IMR-90 (cell line): ENCODE data around the gene FAF1. TPM values are rescaled to one million over a fixed set of nuclear protein-coding genes. Genes with fewer than 3 reads are reported as not detected.
A peak's percentile ranks its signal among the peaks of the same experiment; 100 is the strongest.

Source experiments
- ATAC-seq: fragments of 200-7000 bp; cut with Tn5 transposase; 2 replicates; pipeline ENCODE4 v1.9.1; 2020; ENCODE audit warnings: low read depth, mild to moderate bottlenecking, moderate library complexity
- BruUV-seq: library from RNA; stranded (reverse); fragments of 400-500 nt; replicated peaks from 2 replicates; lab custom pipeline; 2021; lab: Mats Ljungman, UMichigan
- CTCF ChIA-PET: fragments of 300-600 bp; formaldehyde crosslinking; extraction: SDS; loops from one replicate; lab custom pipeline; 2021; ENCODE audit warnings: antibody characterized with exemption; lab: Yijun Ruan, JAX
- POLR2A ChIA-PET: fragments of 300-600 bp; sonication (Branson Sonifier 250); formaldehyde crosslinking; loops from one replicate; lab custom pipeline; 2022; ENCODE audit warnings: antibody characterized with exemption; ENCODE audit not compliant: unreplicated experiment; lab: Charles Lee
- DNase-seq: peaks from one replicate; pipeline ENCODE4 v3.0.0; 2013
- H2AFZ ChIP-seq: replicated peaks from 2 replicates; pipeline ENCODE3; 2013; ENCODE audit warnings: low read length, mild to moderate bottlenecking; ENCODE audit not compliant: poor library complexity
- H2AK5ac ChIP-seq: 2 replicates; pipeline ENCODE4 v1.6.1; 2013; ENCODE audit warnings: low read depth, low read length, inconsistent platforms
- H2AK9ac ChIP-seq: replicated peaks from 2 replicates; pipeline ENCODE3; 2013; ENCODE audit warnings: mild to moderate bottlenecking, low read depth, low read length, moderate library complexity; ENCODE audit not compliant: poor library complexity
- H2BK120ac ChIP-seq: 2 replicates; pipeline ENCODE4 v1.6.1; 2013; ENCODE audit warnings: low read depth, low read length, inconsistent platforms
- H2BK15ac ChIP-seq: 3 replicates; pipeline ENCODE4 v1.6.1; 2013; ENCODE audit warnings: low read depth, low read length, inconsistent platforms
- H2BK20ac ChIP-seq: 2 replicates; pipeline ENCODE4 v1.6.1; 2013; ENCODE audit warnings: low read depth, mild to moderate bottlenecking, inconsistent platforms, low read length, moderate library complexity
- H2BK5ac ChIP-seq: 2 replicates; pipeline ENCODE4 v1.6.1; 2013; ENCODE audit warnings: mild to moderate bottlenecking, low read depth, low read length, inconsistent platforms; ENCODE audit not compliant: poor library complexity, severe bottlenecking
- H3K14ac ChIP-seq: replicated peaks from 2 replicates; pipeline ENCODE4 v1.6.1; 2013; ENCODE audit warnings: low read depth, low read length, inconsistent platforms
- H3K18ac ChIP-seq: 2 replicates; pipeline ENCODE4 v1.6.1; 2013; ENCODE audit warnings: low read depth, low read length, control low read depth
- H3K23ac ChIP-seq: 2 replicates; pipeline ENCODE4 v1.6.1; 2013; ENCODE audit warnings: low read depth, low read length, inconsistent platforms
- H3K27ac ChIP-seq: 2 replicates; pipeline ENCODE4 v1.5.1; 2013; ENCODE audit warnings: mild to moderate bottlenecking, control low read depth, low read length; ENCODE audit not compliant: insufficient read depth
- H3K27me3 ChIP-seq: 2 replicates; pipeline ENCODE4 v1.6.1; 2013; ENCODE audit warnings: low read length; ENCODE audit not compliant: control insufficient read depth, insufficient read depth
- H3K36me3 ChIP-seq: 2 replicates; pipeline ENCODE4 v1.6.1; 2013; ENCODE audit warnings: low read length, mixed read lengths; ENCODE audit not compliant: control insufficient read depth, insufficient read depth
- H3K4ac ChIP-seq: 2 replicates; pipeline ENCODE4 v1.6.1; 2013; ENCODE audit warnings: low read depth, low read length, inconsistent platforms
- H3K4me1 ChIP-seq: 2 replicates; pipeline ENCODE4 v1.6.1; 2013; ENCODE audit warnings: low read length, mixed read lengths; ENCODE audit not compliant: control insufficient read depth, insufficient read depth
- H3K4me2 ChIP-seq: 2 replicates; pipeline ENCODE4 v1.6.1; 2013; ENCODE audit warnings: low read depth, mild to moderate bottlenecking, control low read depth, low read length, moderate library complexity
- H3K4me3 ChIP-seq: 2 replicates; pipeline ENCODE4 v1.5.1; 2013; ENCODE audit warnings: low read depth, mild to moderate bottlenecking, control low read depth, low read length, moderate library complexity; ENCODE audit not compliant: insufficient read depth
- H3K56ac ChIP-seq: 2 replicates; pipeline ENCODE4 v1.6.1; 2013; ENCODE audit warnings: low read length, inconsistent platforms; ENCODE audit not compliant: insufficient read depth; ENCODE audit errors: extremely low read depth
- H3K79me1 ChIP-seq, 2 experiments: 2 replicates each; pipeline ENCODE4 v1.6.1; 2013; ENCODE audit warnings: low read length in 2 of 2, inconsistent platforms in 1 of 2, low read depth in 1 of 2
- H3K9ac ChIP-seq: 2 replicates; pipeline ENCODE4 v1.6.1; 2013; ENCODE audit warnings: low read depth, low read length, control low read depth
- H3K9me1 ChIP-seq: 2 replicates; pipeline ENCODE4 v1.6.1; 2013; ENCODE audit warnings: low read length, inconsistent platforms; ENCODE audit not compliant: insufficient read depth
- H3K9me3 ChIP-seq: 2 replicates; pipeline ENCODE4 v1.6.1; 2013; ENCODE audit warnings: low read length; ENCODE audit not compliant: control insufficient read depth, insufficient read depth
- H4K20me1 ChIP-seq: 2 replicates; pipeline ENCODE4 v1.6.1; 2013; ENCODE audit warnings: low read length, inconsistent platforms; ENCODE audit not compliant: insufficient read depth
- H4K5ac ChIP-seq: 2 replicates; pipeline ENCODE4 v1.6.1; 2013; ENCODE audit warnings: mild to moderate bottlenecking, low read depth, low read length, control low read depth
- H4K8ac ChIP-seq, 2 experiments: 2 replicates each; pipeline ENCODE4 v1.6.1; 2013; ENCODE audit warnings: low read depth in 2 of 2, low read length in 2 of 2, control low read depth in 1 of 2, inconsistent platforms in 1 of 2
- H4K91ac ChIP-seq: 2 replicates; pipeline ENCODE4 v1.6.1; 2013; ENCODE audit warnings: low read depth, low read length, inconsistent platforms; ENCODE audit not compliant: insufficient read depth
- CEBPB ChIP-seq: IDR thresholded peaks from 2 replicates; pipeline ENCODE4 v1.6.1; 2012; ENCODE audit warnings: low read depth, low read length, improper control_type of control experiment
- CHD1 ChIP-seq: IDR thresholded peaks from 2 replicates; pipeline ENCODE4 v1.6.1; 2012; ENCODE audit warnings: low read depth, low read length, improper control_type of control experiment
- FOS ChIP-seq: fragments of 150-350 bp; IDR thresholded peaks from 2 replicates; pipeline ENCODE4 v1.6.1; 2016; ENCODE audit warnings: low read depth, low read length
- MAFK ChIP-seq: IDR thresholded peaks from 2 replicates; pipeline ENCODE4 v1.6.1; 2012; ENCODE audit warnings: low read depth, low read length, improper control_type of control experiment
- MAZ ChIP-seq: IDR thresholded peaks from 2 replicates; pipeline ENCODE4 v1.6.1; 2012; ENCODE audit warnings: low read depth, mild to moderate bottlenecking, low read length, improper control_type of control experiment, moderate library complexity, borderline replicate concordance
- MXI1 ChIP-seq: IDR thresholded peaks from 2 replicates; pipeline ENCODE4 v1.6.1; 2012; ENCODE audit warnings: low read depth, mild to moderate bottlenecking, low read length, moderate library complexity, borderline replicate concordance
- NFE2L2 ChIP-seq: fragments of 150-350 bp; IDR thresholded peaks from 2 replicates; pipeline ENCODE4 v1.6.1; 2016; ENCODE audit warnings: low read depth, mild to moderate bottlenecking, low read length
- POLR2A ChIP-seq: IDR thresholded peaks from 2 replicates; pipeline ENCODE4 v1.6.1; 2012; ENCODE audit warnings: mild to moderate bottlenecking, low read depth, low read length
- RCOR1 ChIP-seq: IDR thresholded peaks from 2 replicates; pipeline ENCODE4 v1.6.1; 2012; ENCODE audit warnings: mild to moderate bottlenecking, low read length, improper control_type of control experiment; ENCODE audit not compliant: insufficient replicate concordance
- SMC3 ChIP-seq: fragments of 150-350 bp; IDR thresholded peaks from 2 replicates; pipeline ENCODE4 v1.6.1; 2016; ENCODE audit warnings: low read depth, mild to moderate bottlenecking, antibody characterized with exemption, low read length, moderate library complexity
- WGBS, 2 experiments: methylation state at CpG; one replicate each; pipeline versions ENCODE4 v1.1.5 to v1.1.7; 2013; ENCODE audit warnings: missing lambda C conversion rate in 2 of 2; ENCODE audit not compliant: insufficient read length in 1 of 2; ENCODE audit errors: extremely low coverage in 2 of 2; 5-methylcytosine and 5-hydroxymethylcytosine counted together
- dilution Hi-C: fragments of 300-500 bp; cut with HindIII; formaldehyde crosslinking; loops from one replicate; pipeline ENCODE4 v1.14.3; 2018; ENCODE audit warnings: low sequenced_read_pairs; ENCODE audit not compliant: unreplicated experiment
- in situ Hi-C: fragments of 300-500 bp; cut with MboI; formaldehyde crosslinking; loops from 3 replicates; pipeline ENCODE4 v1.14.3; 2019; ENCODE audit warnings: low sequenced_read_pairs, inconsistent platforms, mixed read lengths
- intact Hi-C: fragments of 100-400 bp; cut with micrococcal nuclease; formaldehyde crosslinking; loops from 2 replicates; pipeline ENCODE4 v1.10.0; 2022
- polyA plus RNA-seq, 3 experiments: library from polyadenylated mRNA; depleted of rRNA; stranded (reverse); fragments of >200 nt; gene quantifications; 2 replicates each; pipeline ENCODE4 v1.2.3, GENCODE V29; 2012; ENCODE audit warnings: low replicate concordance in 1 of 3
- total RNA-seq: library from RNA; depleted of rRNA; stranded (reverse); fragments of >200 nt; gene quantifications from 2 replicates; pipeline ENCODE4 v1.2.3, GENCODE V29; 2012
- TF ChIP-seq, protein P1 (sequence below): conservative IDR thresholded peaks from 2 replicates; pipeline ENCODE4 v1.5.1; 2012; ENCODE audit warnings: mild to moderate bottlenecking, low read depth, low read length, improper control_type of control experiment
- TF ChIP-seq, protein P2 (sequence below): fragments of 150-350 bp; IDR thresholded peaks from 2 replicates; pipeline ENCODE4 v1.6.1; 2016; ENCODE audit warnings: low read depth, mild to moderate bottlenecking, low read length, moderate library complexity, borderline replicate concordance

The FAF1 gene
- total and polyA plus RNA-seq, 2 of the 4 experiments (the other 2 are of a cell fraction): 18.8 to 72.9 TPM

DNA sequence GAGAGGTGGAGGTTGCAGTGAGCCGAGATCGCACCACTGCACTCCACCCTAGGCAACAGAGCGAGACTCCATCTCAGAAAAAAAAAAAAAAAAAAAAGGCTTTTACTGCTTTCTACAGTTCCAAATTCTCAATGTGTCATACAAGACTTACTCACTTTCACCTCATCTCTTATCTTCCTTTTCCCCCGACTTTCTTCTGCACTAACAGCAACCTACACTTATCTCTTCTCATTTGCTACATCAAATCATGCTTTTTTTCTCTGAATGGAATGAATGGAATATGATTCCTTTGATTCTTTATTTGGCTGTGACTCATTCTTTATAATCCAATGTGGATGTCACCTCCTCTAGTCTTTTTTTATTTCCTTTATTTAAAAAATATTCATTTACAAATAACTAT, 368.5 kb downstream of the FAF1 start:
- ATAC-seq (peak; percentile 37; the same call in 1 of the 2 replicates), DNase-seq (peak; percentile 50)
- Histone ChIP-seq H3K9ac (no peak overlapping the region), H3K9me3 (no peaks in the 10 kb centered on the region), H3K4ac (no peak overlapping the region), H4K5ac (no peak overlapping the region), H2BK120ac (no peak overlapping the region), H3K27me3 (no peaks in the 10 kb centered on the region), H4K91ac (no peak overlapping the region), H2BK15ac (no peak overlapping the region), H3K23ac (no peak overlapping the region), H3K56ac (no peak overlapping the region), H4K8ac (no peak overlapping the region), H2BK20ac (no peak overlapping the region), H3K4me3 (no peak overlapping the region), H3K14ac (no peak overlapping the region), H3K18ac (no peak overlapping the region), H2AFZ (no peak overlapping the region), H4K20me1 (no peaks in the 10 kb centered on the region), H3K9me1 (peaks cover 10% of the 10 kb centered on the region; the same call in 1 of the 2 replicates), H2AK5ac (no peak overlapping the region), H3K36me3 (peaks cover 4% of the 10 kb centered on the region; the same call in 1 of the 2 replicates), H2BK5ac (no peak overlapping the region), H3K79me1 (no peaks in the 10 kb centered on the region), H2AK9ac (no peak overlapping the region), H3K4me1 (no peaks in the 10 kb centered on the region), H3K27ac (no peak overlapping the region), H3K4me2 (no peak overlapping the region)
- ChIA-PET POLR2A (no interaction called here), CTCF (interaction anchor here (1.5 kb wide), 1 partner anchor 9 kb away, joined by 4 read pairs; no protein-coding TSS in a partner anchor)
- intact Hi-C loops: no loop called here
- no peak for TF ChIP-seq MXI1
- no peak for TF ChIP-seq NFE2L2
- TF ChIP-seq MAZ: no peak
- no peak for TF ChIP-seq POLR2A
- TF ChIP-seq SMC3: no peak
- no peak for TF ChIP-seq MAFK
- TF ChIP-seq RCOR1: no peak
- no peak for TF ChIP-seq FOS
- no peak for TF ChIP-seq CHD1
- TF ChIP-seq, protein P1, sequence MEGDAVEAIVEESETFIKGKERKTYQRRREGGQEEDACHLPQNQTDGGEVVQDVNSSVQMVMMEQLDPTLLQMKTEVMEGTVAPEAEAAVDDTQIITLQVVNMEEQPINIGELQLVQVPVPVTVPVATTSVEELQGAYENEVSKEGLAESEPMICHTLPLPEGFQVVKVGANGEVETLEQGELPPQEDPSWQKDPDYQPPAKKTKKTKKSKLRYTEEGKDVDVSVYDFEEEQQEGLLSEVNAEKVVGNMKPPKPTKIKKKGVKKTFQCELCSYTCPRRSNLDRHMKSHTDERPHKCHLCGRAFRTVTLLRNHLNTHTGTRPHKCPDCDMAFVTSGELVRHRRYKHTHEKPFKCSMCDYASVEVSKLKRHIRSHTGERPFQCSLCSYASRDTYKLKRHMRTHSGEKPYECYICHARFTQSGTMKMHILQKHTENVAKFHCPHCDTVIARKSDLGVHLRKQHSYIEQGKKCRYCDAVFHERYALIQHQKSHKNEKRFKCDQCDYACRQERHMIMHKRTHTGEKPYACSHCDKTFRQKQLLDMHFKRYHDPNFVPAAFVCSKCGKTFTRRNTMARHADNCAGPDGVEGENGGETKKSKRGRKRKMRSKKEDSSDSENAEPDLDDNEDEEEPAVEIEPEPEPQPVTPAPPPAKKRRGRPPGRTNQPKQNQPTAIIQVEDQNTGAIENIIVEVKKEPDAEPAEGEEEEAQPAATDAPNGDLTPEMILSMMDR: no peak
- TF ChIP-seq CEBPB: no peak
- TF ChIP-seq, protein P2, sequence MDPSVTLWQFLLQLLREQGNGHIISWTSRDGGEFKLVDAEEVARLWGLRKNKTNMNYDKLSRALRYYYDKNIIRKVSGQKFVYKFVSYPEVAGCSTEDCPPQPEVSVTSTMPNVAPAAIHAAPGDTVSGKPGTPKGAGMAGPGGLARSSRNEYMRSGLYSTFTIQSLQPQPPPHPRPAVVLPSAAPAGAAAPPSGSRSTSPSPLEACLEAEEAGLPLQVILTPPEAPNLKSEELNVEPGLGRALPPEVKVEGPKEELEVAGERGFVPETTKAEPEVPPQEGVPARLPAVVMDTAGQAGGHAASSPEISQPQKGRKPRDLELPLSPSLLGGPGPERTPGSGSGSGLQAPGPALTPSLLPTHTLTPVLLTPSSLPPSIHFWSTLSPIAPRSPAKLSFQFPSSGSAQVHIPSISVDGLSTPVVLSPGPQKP: no peak
- dilution Hi-C loops: no loop called here
- WGBS, 2 experiments: 100% methylated on average over 1 of the region's 4 CpGs; no CpG with 5 or more reads in 1 of the 2 experiments
- BruUV-seq: no TSS peak
- in situ Hi-C loops: no loop called here
